ENCODE measurements around the gene CENPU.

The CENPU gene

GRCh38 chr4:184771416-184771815 is 37.5 kb upstream of the CENPU start:
- DNase-seq (ENCODE audit: extremely low read depth, low read depth) = no peak
- no peak for TF ChIP-seq CTCF (IDR thresholded peaks at IDR 0.05; ENCODE audit: low read depth, low read length)

- no peak for DNase-seq (ENCODE audit: extremely low read depth, low read depth)
- TF ChIP-seq CTCF (IDR thresholded peaks at IDR 0.05; ENCODE audit: low read depth, low read length) = no peak
Observed at GRCh38 chr4:184769141-184769765, 35.4 kb upstream of the CENPU start.

- no peak for TF ChIP-seq CTCF (IDR thresholded peaks at IDR 0.05; ENCODE audit: low read depth, low read length)
- no peak for DNase-seq (ENCODE audit: extremely low read depth, low read depth)
Observed at GRCh38 chr4:184768296-184768695, 34.4 kb upstream of the CENPU start.

GRCh38 chr4:184766446-184766845 is 32.5 kb upstream of the CENPU start:
- no peak for DNase-seq (ENCODE audit: extremely low read depth, low read depth)
- no peak for TF ChIP-seq CTCF (IDR thresholded peaks at IDR 0.05; ENCODE audit: low read depth, low read length)

- no peak for DNase-seq (ENCODE audit: extremely low read depth, low read depth)
- TF ChIP-seq CTCF (IDR thresholded peaks at IDR 0.05; ENCODE audit: low read depth, low read length) = no peak
Observed at GRCh38 chr4:184765473-184766340, 31.8 kb upstream of the CENPU start.

GRCh38 chr4:184764601-184765000 is 30.7 kb upstream of the CENPU start:
- DNase-seq (ENCODE audit: extremely low read depth, low read depth) = no peak
- TF ChIP-seq CTCF (IDR thresholded peaks at IDR 0.05; ENCODE audit: low read depth, low read length) = no peak

GRCh38 chr4:184763150-184763780 is 29.4 kb upstream of the CENPU start:
- TF ChIP-seq CTCF (IDR thresholded peaks at IDR 0.05; ENCODE audit: low read depth, low read length) = no peak

More at GRCh38 chr4:184763150-184763780, 29.4 kb upstream of the CENPU start:
- DNase-seq (ENCODE audit: extremely low read depth, low read depth) = no peak

Data from AG09319 (cell line).